Bone marrow (tissue), 2 donors: ENCODE measurements around the gene PLAC9.

ENCODE experiments used
- DNase-seq, 2 donors: peaks; one replicate each; lab custom pipeline; 2025; lab: John Stamatoyannopoulos, UW

PLAC9 gene

GRCh38 chr10:80160361-80161320, 28.1 kb downstream of the PLAC9 start:
- DNase-seq: no peak

GRCh38 chr10:80161321-80162083, 29.0 kb downstream of the PLAC9 start:
- no peak for DNase-seq

GRCh38 chr10:80163741-80164341, 31.3 kb downstream of the PLAC9 start:
- no peak for DNase-seq

GRCh38 chr10:80164596-80164995, 32.1 kb downstream of the PLAC9 start:
- no peak for DNase-seq

- DNase-seq: no peak
Measured at GRCh38 chr10:80165173-80165572, 32.6 kb downstream of the PLAC9 start.

- no peak for DNase-seq
Measured at GRCh38 chr10:80166581-80167470, 34.3 kb downstream of the PLAC9 start.

- no peak for DNase-seq
Measured at GRCh38 chr10:80167471-80168161, 35.1 kb downstream of the PLAC9 start.

- DNase-seq: no peak
Measured at GRCh38 chr10:80168162-80168511, 35.6 kb downstream of the PLAC9 start.

- no peak for DNase-seq
Measured at GRCh38 chr10:80168679-80169380, 36.3 kb downstream of the PLAC9 start.

- DNase-seq: no peak
Measured at GRCh38 chr10:80170026-80170425, 37.5 kb downstream of the PLAC9 start.

- no peak for DNase-seq
Measured at GRCh38 chr10:80170641-80171040, 38.1 kb downstream of the PLAC9 start.

GRCh38 chr10:80171248-80171660, 38.7 kb downstream of the PLAC9 start:
- no peak for DNase-seq

GRCh38 chr10:80172896-80173295, 40.4 kb downstream of the PLAC9 start:
- no peak for DNase-seq

GRCh38 chr10:80173466-80173865, 40.9 kb downstream of the PLAC9 start:
- DNase-seq: no peak

GRCh38 chr10:80174641-80175395, 42.3 kb downstream of the PLAC9 start:
- DNase-seq: no peak

GRCh38 chr10:80176526-80176925, 44.0 kb downstream of the PLAC9 start:
- no peak for DNase-seq

GRCh38 chr10:80177781-80178636, 45.5 kb downstream of the PLAC9 start:
- no peak for DNase-seq

GRCh38 chr10:80182986-80183385, 50.5 kb downstream of the PLAC9 start:
- no peak for DNase-seq

GRCh38 chr10:80183436-80183835, 50.9 kb downstream of the PLAC9 start:
- no peak for DNase-seq
